HG02870 (cell line): Measurements from ENCODE around the gene GPATCH4.
"Not testable (repeated sequence)": the region's sequence is repeated elsewhere in the genome, so short reads cannot be mapped to it uniquely, and the experiment has no call there.

Source experiments
- ATAC-seq: cut with Tn5 transposase; IDR thresholded peaks from one replicate; pipeline ENCODE4 v1.9.1; 2021; ENCODE audit warnings: mild to moderate bottlenecking, moderate library complexity; ENCODE audit not compliant: unreplicated experiment

Gene GPATCH4

DNA sequence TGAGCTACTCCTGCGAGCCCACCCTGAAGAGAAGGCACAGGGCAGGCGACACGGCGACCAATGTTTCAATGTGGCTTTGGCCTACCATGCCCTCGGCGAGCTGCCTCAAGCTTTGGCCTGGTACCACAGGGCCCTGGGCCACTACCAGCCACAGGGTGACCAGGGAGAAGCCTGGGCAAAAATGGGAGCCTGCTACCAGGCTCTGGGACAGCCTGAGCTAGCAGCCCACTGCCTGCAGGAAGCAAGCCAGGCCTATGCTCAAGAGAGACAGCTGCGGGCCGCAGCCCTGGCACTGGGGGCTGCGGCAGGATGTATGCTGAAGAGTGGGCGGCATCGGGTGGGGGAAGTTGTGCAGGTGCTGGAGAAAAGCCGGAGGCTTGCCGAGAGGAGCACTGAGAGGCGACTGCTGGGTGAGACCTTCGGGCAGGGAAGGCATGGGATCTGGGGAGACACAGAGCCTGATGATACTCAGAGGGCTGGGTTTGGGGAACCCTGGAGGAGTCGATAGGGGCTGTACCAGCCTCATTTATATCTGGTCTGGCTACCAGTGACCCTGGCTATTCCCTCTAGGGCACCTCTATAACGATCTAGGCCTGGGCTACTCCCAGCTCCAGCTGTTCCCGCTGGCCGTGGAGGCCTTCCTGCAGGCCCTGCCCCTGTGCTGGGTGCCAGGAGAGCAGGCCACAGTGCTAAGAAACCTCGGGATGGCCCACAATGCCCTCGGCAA lies 19.5 kb downstream of the GPATCH4 start:
- ATAC-seq = no peak

DNA sequence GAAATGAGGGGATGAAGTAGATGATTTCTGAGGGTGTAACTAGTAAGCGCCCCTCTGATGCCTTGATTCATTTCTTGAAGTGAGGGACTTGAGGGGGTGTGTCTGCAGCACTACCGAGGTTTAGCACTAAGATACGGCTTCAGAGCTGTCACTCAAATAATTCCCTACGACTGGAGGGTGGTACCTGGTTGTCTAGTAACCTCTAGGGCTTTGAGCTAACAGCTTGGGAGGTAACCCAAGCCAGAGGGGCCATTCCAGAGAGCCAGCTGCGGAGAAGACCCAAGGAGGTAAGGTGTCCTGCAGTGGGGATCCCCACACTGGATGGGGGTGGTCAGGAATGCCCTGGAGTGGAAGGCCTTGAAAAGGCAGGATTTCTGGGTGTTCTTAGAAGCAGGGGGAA lies 21.8 kb downstream of the GPATCH4 start, which contains the start of gene TTC24:
TTC24 (plus strand) TSS at position 252 of the 400 bp plus-strand sequence. CDS start 1,642 bp downstream, outside the sequence.
- ATAC-seq = no peak

DNA sequence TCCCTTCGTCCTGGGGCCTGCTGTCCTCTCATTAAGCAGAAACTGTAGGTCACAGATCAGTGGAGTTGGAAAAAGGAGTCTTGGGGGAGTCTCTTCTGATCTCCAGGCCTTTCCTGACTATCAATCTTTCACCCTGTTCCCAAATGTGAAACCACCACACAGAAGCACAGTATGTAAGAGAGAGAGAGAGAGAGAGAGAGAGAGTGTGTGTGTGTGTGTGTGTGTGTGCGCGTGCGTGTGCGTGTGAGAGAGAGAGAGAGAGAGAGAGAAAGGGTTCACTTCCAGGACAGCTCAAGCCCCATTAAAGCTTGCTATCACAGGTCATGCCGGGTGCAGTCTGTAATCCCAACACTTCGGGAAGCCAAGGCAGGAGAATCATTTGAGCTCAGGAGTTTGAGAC lies 23.2 kb downstream of the GPATCH4 start:
- no peak for ATAC-seq

- no peak for ATAC-seq
Observed at GRCh38 chr1:156577550-156577949, 23.7 kb downstream of the GPATCH4 start.

DNA sequence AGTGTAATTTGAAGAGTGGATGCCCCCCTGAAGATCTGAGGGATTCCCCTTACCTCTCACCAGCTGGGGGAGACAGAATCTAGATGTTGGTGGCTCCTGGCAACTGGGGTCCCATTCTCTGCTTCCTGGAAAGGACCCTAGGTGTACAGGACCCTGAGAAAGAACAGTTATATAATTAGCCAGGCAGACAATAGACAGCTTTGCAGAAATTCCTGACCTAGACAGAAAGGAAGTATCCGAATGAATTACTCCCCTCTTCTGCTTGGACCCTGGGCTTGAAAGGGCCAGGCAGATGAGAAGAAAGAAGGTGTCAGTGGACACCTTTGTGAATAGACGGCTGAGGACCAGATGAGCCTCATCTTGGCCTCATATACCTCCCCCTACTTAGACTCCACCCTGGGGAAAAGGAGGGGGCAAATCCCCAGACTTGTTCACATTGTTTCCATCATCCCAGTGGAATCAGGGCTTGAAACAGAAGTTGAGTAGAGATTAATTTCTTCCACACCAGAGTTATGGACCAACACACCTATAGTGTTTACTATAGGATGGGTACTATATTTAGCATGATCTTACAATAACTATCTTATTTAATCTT lies 27.1 kb downstream of the GPATCH4 start:
- no peak for ATAC-seq

GRCh38 chr1:156572663-156573018 lies 28.6 kb downstream of the GPATCH4 start:
- no peak for ATAC-seq

GRCh38 chr1:156571919-156572662 lies 29.2 kb downstream of the GPATCH4 start, which contains the start of gene IQGAP3:
Gene IQGAP3, minus strand, starts transcription at chr1:156572565. Its CDS starts 36 bp downstream, at chr1:156572529.
- peak; percentile 79 for ATAC-seq

DNA sequence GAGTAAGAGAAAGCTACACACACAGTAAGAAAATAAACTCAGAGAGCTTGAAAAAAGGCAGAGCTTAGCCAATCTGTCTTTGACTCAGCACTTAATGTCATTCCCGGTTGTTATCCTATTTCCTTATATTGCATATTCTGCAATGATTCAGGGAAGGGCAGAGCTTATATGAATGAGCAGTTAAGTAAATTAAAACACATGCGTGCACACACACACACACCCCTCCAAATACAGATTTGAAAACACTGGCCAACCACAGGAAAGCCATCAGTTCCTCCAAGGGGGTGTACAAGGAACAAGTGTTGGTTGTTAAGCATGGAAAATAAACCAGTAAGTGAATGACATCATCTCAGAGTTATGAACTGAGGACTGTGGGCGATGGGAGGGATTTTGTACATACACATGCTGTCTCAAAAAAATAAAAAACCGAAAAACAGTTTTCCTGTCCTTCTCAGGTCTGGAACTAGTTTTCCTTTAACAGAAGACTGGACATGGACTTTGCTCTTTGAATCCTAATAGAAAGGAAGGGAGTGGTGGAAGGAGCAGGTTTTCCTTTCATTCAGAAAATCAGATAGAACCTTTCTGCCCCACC lies 29.9 kb downstream of the GPATCH4 start:
- ATAC-seq = no peak

DNA sequence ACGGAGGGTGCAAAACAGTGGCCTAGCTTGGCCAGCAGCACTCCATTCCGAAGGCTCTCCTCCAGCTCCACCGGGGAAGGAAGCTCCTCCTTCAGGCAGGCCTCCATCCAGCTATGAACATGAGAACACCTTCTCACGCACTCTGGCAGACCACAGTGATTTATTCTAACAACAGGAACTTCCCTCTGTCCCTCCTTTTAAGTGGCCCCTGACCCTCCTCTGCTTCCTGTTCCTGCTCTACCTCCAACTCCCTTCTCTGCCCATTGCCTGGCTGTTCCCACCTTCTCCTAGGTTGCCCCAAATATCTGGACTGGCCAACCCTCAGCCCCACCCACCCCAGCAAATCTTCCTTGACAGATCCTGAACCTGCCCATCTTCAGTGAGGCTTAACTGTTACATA lies 34.8 kb downstream of the GPATCH4 start:
- ATAC-seq = no peak

DNA sequence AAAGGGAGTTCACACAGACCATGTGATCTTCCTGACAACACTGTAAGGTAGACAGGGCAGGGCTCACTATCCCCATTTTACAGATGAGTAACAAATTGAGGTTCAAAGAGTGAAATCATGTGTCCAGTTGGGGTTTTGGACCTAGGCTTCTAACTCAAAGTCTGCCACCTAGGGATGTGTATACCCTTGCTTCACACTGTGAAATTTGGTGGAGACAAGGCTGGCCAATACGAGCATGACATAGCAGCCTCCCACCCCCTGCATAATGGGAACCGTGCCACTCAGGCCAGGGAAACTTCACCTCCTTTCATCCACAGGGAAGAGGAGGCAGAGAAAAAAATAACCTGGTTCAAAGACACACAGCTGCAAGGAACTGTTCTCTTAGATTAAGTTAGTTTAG lies 35.8 kb downstream of the GPATCH4 start:
- ATAC-seq = no peak

DNA sequence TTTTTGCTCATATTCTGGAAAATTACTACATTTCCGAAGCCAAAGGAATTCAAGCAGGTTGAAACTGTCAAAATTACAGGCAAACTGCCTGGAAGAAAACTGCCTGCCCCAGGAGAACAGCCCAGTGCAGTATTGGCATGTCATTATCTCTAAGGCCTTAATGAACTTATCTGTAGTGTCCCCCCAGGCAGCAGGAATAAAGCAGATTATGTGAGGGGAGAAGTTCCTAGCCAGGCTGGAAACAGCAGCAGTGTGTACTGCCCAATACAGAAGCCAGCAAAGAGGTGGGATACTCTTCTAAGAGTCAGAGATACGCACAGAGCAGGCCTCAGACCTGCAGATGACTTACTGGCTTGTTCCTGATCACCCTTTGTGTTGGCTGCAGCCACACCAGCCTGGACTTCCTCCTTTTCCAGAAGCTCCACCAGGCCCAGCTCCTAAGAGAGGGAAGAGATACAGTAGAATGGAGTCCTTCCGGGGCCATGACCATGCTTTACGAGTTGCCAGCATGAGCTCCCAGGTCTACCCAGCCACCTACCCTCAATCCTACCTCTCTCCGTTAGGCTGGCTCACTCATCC lies 40.6 kb downstream of the GPATCH4 start:
- no peak for ATAC-seq

GRCh38 chr1:156559797-156560385 lies 41.4 kb downstream of the GPATCH4 start:
- no peak for ATAC-seq

GRCh38 chr1:156559086-156559796 lies 42.0 kb downstream of the GPATCH4 start:
- no peak for ATAC-seq

DNA sequence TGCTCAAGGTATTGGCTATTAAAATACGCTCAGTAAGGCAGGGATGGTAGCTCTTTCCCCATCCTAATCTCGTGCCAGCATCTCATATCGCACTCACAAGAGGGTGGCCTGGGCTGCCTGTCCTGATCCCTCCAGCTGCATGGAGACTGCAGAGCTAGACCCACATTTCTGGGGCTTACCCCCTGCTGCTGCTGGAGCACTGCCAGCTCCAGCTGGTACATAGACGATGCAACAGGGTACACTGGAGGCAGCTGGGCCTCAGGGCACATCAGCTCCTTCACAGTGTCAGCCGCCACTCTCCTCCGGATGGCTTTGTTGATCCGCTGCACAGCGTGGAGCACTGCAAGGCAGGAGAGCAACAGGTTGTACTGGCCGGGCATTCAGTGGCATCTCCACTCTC lies 44.9 kb downstream of the GPATCH4 start:
- no peak for ATAC-seq

DNA sequence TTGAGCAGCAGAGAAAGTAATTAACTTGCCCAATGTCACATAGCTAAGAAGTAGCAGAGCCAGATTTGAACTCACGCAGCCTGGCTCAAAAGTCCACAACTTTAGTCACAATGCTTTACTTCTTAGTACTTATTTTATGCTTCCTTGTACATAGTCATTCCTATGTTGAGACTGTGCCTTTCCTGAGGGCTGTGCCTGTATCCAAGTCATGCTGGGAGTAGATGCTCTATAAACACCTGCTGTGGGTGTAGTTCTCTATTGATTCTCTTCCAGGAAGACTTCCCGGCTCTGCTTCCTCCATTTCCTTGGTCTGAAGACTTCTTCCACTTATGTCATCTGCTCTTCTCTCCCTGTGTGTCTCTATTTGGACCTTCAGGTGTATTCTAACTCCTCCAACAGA lies 45.6 kb downstream of the GPATCH4 start:
- no peak for ATAC-seq

- ATAC-seq = no peak
Observed at GRCh38 chr1:156554971-156555370, 46.3 kb downstream of the GPATCH4 start.

- ATAC-seq = no peak
Observed at GRCh38 chr1:156553860-156554485, 47.3 kb downstream of the GPATCH4 start.

- not testable (repeated sequence) for ATAC-seq
Observed at GRCh38 chr1:156552937-156553336, 48.3 kb downstream of the GPATCH4 start.

DNA sequence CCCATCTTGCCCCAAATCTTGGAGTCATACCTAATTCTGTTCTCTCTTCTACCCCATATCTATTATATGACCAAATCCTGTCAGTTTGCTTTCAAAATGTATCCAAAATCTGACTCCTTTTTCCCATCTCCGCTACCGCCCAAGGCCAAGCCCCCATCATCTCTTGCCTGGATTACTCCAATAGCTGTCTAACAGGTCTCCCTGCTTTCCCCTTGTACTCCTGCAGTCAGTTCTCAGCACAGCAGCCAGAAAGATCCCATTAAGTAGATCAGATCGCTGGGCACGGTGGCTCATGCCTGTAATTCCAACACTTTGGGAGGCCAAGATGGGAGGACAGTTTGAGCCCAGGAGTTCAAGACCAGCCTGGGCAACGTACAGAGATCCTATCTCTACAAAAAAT lies 48.8 kb downstream of the GPATCH4 start:
- no peak for ATAC-seq

DNA sequence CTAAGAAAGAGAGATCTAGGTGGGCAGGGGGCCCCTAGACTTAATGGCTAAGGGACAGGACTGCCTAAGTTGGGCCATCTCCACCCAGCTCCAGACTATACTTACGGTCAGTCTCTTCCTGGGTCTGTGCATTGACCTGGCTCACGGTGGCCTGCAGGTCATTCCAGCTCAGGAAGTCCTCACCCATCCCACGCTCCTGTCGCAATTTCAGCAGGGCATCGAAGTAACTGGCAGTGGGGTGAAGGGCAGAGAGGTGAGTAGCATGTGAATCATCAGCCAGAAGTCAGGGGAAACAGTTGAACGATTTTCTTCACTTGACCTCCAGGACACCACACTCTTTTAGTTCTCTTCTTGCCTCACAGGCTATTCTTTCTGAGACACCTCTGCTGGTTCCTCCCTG lies 49.4 kb downstream of the GPATCH4 start:
- no peak for ATAC-seq
